NCI-H2196 treated with DMSO at 0.1 percent for 48 hours (cell line): Measurements from ENCODE around the gene ALPG.
"Not testable (repeated sequence)": the region's sequence is repeated elsewhere in the genome, so short reads cannot be mapped to it uniquely, and the experiment has no call there.

Source experiments
- DNase-seq: peaks from one replicate; lab custom pipeline; 2025; ENCODE audit not compliant: unreplicated experiment; lab: John Stamatoyannopoulos, UW

Gene ALPG

GRCh38 chr2:232394431-232394830 is 12.2 kb upstream of the ALPG start:
- DNase-seq, result not testable (repeated sequence)

DNA sequence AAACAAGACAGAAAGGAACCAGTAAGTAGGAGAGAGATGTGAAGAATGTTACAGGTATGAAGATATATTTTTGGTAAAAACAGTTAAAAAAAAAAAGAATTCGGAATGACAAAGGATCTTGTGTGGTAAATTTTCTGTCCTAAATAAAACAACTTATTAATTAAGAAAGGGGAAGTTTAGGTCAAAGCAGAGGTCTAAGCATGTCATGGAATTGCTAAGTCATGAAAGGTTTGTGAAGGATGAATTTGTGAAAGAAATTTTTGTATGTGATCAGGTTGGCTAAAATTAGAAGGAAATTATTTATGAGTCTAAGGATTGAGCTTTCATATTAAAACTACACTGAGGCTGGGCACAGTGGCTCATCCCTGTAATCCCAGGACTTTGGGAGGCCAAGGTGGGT is 11.1 kb upstream of the ALPG start:
- DNase-seq, result no peak

DNA sequence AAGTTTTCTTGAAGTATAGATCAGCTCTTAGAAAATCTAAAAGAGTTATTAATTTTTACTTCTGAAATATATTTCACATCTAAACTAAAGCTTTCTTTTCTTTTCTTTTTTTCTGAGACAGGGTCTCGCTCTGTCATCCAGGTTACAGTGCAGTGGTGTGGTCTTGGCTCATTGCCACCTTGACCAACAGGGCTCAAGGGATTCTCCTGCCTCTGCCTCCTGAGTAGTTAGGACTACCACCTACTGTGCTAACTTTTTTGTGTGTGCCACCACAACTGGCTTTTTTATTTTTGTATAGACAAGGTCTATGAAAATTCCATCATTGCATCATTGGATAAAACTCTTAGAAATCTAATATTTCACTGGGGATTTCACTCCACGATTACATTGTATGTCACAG is 10.0 kb upstream of the ALPG start:
- no peak for DNase-seq

- no peak for DNase-seq
Measured at GRCh38 chr2:232398293-232399034, 8.2 kb upstream of the ALPG start.

DNA sequence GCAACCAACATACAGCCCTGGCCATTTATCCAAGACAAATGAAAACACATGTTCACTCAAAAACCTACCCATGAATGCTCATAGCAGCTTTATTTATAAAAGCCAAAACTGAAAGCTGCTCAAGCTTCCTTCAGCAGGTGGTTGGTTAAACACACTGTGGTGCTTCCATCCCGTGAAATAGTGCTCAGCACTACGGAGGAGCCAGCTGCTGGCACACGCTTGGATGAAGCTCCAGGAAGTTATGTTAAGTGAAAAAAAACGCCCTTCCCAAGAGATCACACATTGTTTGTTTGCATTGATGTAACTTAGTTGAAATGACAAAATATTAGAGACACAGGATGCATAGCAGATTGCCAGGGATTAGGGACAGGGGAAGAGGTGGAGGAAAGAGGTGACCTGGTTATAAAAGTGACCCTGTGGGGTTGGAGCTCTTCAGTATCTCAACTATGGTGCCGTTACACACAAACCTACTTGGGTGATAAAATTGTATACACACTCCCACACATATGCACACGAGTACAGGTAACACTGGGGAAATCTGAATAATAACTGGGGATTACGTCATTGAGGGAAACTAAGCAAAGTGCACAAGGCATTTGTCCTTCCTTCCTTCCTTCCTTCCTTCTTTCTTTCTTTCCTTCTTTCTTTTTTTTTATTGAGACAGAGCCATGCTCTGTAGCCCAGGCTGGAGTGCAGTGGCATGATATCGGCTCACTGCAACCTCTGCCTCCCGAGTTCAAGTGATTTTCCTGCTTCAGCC is 6.2 kb upstream of the ALPG start:
- DNase-seq, result no peak

GRCh38 chr2:232402518-232402917 is 4.1 kb upstream of the ALPG start:
- no peak for DNase-seq

DNA sequence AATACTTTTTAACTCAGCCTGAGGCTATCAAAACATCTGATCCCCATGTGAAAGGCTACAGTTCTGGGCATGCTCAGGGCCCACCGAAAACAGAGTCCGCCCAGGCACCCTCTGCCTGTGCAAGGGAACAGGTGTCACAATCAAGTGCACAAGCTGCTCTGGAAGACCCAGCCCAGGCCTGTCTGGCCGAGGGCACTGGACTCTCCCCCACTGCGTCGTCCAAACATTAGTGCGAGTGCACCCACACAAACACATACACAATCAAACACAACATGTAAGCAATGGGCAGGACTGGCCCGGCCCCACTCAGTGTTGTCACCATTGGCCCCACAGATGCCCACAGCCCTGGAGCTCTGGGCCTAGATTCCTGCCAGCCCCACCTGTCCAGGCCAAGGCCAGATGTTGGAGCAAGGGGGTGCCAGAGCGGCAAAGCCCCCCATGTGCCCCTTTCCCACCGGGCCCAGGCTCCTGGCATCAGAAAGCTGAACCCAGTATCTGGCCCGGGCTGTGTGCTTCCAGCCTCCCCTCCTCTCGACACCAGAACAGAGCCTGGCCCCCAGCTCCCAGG is 617 bp upstream of the ALPG start:
- DNase-seq, result no peak

DNA sequence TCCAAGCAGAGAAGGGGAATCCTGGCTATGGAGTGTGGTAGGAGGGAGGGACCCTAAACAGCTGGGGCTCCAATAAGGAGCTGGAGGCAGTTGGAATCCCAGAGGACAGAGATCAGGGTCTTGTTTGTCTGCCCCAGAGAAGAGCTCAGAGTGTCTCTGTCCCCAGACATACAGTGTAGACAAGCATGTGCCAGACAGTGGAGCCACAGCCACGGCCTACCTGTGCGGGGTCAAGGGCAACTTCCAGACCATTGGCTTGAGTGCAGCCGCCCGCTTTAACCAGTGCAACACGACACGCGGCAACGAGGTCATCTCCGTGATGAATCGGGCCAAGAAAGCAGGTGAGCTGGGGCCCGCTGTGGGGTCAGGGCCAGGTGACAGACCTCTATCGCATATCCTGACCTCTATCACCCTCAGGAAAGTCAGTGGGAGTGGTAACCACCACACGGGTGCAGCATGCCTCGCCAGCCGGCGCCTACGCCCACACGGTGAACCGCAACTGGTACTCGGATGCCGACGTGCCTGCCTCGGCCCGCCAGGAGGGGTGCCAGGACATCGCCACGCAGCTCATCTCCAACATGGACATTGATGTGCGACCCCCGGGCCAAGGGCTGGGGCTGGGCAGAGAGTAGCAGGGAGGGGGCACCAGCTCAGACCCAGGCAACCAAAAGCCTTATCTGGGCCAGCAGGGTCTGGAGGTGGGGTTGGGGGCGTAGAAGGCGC is 945 bp downstream of the ALPG start:
- not testable (repeated sequence) for DNase-seq

GRCh38 chr2:232408269-232408668 is 1.6 kb downstream of the ALPG start:
- DNase-seq, result not testable (repeated sequence)

DNA sequence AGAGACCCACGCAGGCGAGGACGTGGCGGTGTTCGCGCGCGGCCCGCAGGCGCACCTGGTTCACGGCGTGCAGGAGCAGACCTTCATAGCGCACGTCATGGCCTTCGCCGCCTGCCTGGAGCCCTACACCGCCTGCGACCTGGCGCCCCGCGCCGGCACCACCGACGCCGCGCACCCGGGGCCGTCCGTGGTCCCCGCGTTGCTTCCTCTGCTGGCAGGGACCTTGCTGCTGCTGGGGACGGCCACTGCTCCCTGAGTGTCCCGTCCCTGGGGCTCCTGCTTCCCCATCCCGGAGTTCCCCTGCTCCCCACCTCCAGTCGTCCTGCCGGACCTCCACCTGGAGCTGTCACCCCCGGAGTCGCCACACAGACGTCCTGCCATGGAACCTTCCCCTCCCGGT is 3.0 kb downstream of the ALPG start:
- DNase-seq, result not testable (repeated sequence)

- no peak for DNase-seq
Measured at GRCh38 chr2:232410238-232410900, 3.7 kb downstream of the ALPG start.

DNA sequence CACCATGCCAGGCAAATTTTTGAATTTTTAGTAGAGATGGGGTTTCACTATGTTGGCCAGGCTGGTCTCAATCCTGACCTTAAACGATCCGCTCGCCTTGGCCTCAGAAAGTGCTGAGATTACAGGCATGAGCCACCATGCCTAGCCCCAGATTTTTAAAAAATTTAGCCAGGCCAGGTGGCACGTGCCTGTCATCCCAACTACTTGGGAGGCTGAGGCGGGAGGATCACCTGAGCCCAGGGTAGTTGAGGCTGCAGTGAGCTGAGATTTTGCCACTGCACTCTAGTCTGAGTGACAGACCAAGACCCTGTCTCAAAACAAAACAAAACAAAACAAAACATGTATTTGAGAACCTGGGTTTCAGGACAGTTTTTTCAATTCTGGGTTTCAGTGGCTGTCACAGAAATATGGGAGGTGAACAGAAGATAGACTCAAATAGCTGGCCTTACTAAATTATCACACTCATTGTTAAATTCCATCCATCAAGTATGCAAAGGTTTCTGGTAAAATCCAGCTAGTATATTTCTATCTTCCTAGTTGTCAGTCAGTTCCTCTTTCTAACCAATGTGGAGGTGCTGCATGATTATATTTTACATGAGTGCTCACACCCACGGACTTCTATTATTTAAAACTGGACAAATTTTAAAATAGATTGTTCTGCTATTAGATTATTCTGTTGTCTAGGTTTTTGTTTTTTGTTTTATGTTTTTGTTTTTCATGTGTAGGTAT is 5.4 kb downstream of the ALPG start:
- DNase-seq, result no peak

GRCh38 chr2:232412986-232413385 is 6.3 kb downstream of the ALPG start:
- no peak for DNase-seq

DNA sequence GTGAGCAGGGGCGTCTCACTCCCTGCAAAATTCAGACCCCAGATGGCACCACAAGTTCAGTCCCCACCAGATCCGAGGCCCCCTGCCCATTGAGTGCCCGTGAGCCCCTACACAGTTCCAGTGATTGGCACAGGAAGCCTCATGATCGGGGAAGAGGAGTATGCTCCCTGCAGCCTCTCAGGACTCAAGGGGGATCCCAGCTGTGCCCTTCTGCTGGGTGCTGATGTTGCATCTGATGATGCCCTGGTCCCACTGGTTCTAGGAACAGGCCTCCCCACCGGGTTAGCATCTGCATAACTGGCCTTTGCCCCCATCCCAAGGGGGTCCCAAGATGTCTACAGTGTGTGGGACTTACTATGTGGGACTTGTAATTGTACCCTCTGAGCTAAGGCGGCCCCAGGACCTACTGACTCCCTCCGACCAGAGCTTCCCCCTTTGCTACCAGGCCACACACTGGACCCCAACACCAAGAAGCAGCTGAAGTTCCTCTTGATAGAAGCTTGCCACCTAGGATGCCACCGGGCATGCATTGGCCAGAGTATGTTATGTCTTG is 8.6 kb downstream of the ALPG start:
- no peak for DNase-seq

- DNase-seq, result no peak
Measured at GRCh38 chr2:232415736-232416520, 9.3 kb downstream of the ALPG start.

- DNase-seq, result no peak
Measured at GRCh38 chr2:232416521-232417470, 10.2 kb downstream of the ALPG start.

DNA sequence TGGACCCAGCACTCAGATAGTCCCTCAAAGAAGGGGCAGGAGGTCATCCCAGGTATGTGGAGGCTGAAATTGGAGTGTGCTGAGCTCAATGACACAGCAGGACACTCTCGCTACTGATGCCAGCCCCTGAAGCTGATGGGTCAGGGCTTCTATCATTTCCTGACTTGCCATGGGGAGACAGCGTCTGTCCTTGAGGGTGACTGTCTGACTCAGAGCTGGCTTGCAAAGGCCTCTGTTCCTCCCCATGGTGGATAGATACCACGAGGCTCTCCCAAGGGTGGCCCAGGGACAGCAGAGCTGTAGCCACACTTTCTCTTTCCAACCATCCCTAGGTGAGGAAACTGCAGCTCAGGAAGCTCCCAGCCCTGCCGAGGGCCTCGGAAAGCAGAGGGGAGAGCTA is 10.8 kb downstream of the ALPG start:
- no peak for DNase-seq

DNA sequence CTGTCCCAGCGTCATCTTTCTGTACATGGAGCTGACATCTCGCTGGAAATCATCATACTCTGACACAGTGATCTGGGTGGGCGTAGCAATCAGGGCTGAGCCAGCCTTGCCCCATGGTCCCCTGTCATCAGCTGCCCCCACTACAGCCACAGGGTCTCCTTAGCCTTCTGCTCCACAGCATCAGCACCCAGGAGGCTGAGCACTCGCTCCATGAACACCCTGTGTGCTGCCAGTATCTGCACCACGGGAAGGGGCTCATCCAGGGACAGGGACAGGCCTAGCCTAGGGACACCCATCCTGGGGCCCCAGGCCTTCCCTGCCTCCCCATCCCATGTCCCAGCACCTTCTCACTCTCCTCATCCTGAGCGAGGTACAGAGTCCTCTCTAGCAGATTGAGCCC is 11.4 kb downstream of the ALPG start:
- no peak for DNase-seq
